ENCODE measurements around the gene CABP4. TPM values are rescaled to one million over a fixed set of nuclear protein-coding genes. Genes with fewer than 3 reads are reported as not detected.

Gene CABP4
- total and polyA plus RNA-seq, 10 of the 15 experiments (the other 5 are each of a cell fraction or from before 2014, with no cell fraction given), result 0.04 to 0.41 (median 0.14) TPM; not detected in 2

- TF ChIP-seq ZBTB33 (IDR thresholded peaks at IDR 0.05), result 0 out of 2 replicates have a peak, but pooled peaks have one; percentile 18
- peak; percentile 26 for TF ChIP-seq E4F1 (IDR thresholded peaks at IDR 0.05; ENCODE audit: borderline replicate concordance, partially characterized antibody)
- peak; percentile 72 for TF ChIP-seq KLF5 (IDR thresholded peaks at IDR 0.05; ENCODE audit: partially characterized antibody)
- TF ChIP-seq CEBPB (IDR thresholded peaks at IDR 0.05; ENCODE audit: borderline replicate concordance in 1 of 2, low read depth in 2 of 2, low read length in 2 of 2), result no peak
- TF ChIP-seq JUNB (IDR thresholded peaks at IDR 0.05), result no peak
- no peak for TF ChIP-seq SMAD1 (IDR thresholded peaks at IDR 0.05; ENCODE audit: low read depth, partially characterized antibody)
- peak; percentile 87 for TF ChIP-seq POLR2A (IDR thresholded peaks at IDR 0.05; ENCODE audit: low read depth, low read length)
- TF ChIP-seq CTCF (IDR thresholded peaks at IDR 0.05 in 2 of 3, conservative IDR thresholded peaks at IDR 0.05 in 1 of 3; ENCODE audit: control insufficient read depth in 2 of 3, extremely low read depth in 1 of 3, insufficient read depth in 1 of 3, low read depth in 3 of 3, low read length in 3 of 3), result no peak
- TF ChIP-seq ESRRA (IDR thresholded peaks at IDR 0.05; ENCODE audit: low read length), result no peak
- TF ChIP-seq CREM (IDR thresholded peaks at IDR 0.05; ENCODE audit: low read depth), result peak; percentile 100
- peak; percentile 67 for TF ChIP-seq TAF1 (IDR thresholded peaks at IDR 0.05; ENCODE audit: borderline replicate concordance, low read depth, low read length)
- TF ChIP-seq IRF4 (IDR thresholded peaks at IDR 0.05; ENCODE audit: low read depth, low read length), result 0 out of 2 replicates have a peak, but pooled peaks have one; percentile 37
- TF ChIP-seq IRF3 (IDR thresholded peaks at IDR 0.05), result no peak
- TF ChIP-seq MLLT1 (IDR thresholded peaks at IDR 0.05), result 0 out of 2 replicates have a peak, but pooled peaks have one; percentile 48
- no peak for TF ChIP-seq NFYB (IDR thresholded peaks at IDR 0.05; ENCODE audit: insufficient read depth, low read depth, low read length)
Measured at GRCh38 chr11:67428052-67429001, 26.8 kb upstream of the CABP4 start, which contains the start of gene RPS6KB2 (continued).

Data from GM12878 (cell line).